HCT116 (cell line): ENCODE data around the gene ASS1. TPM values are rescaled to one million over a fixed set of nuclear protein-coding genes. Genes with fewer than 3 reads are reported as not detected.
"Not testable (repeated sequence)": the region's sequence is repeated elsewhere in the genome, so short reads cannot be mapped to it uniquely, and the experiment has no call there.

Source experiments
- ATAC-seq: fragments of 200-7000 bp; cut with Tn5 transposase; 2 replicates; pipeline ENCODE4 v1.9.1; 2020; ENCODE audit warnings: mild to moderate bottlenecking, moderate library complexity
- BruUV-seq: library from RNA; stranded (reverse); fragments of 400-500 nt; replicated peaks from 2 replicates; lab custom pipeline; 2021; lab: Mats Ljungman, UMichigan
- CTCF ChIA-PET: fragments of 300-600 bp; sonication (Branson Sonifier 250); formaldehyde crosslinking; loops from one replicate; lab custom pipeline; 2021; ENCODE audit warnings: antibody characterized with exemption; lab: Charles Lee
- POLR2A ChIA-PET: fragments of 300-600, 350-600 bp; sonication (Branson Sonifier 250); formaldehyde crosslinking; loops from one replicate; lab custom pipeline; 2021; ENCODE audit warnings: antibody characterized with exemption; lab: Charles Lee
- RAD21 ChIA-PET, 2 experiments: fragments of 300-600 bp; sonication (Branson Sonifier 250); formaldehyde crosslinking; loops; one replicate each; lab custom pipeline; 2023; ENCODE audit warnings: low total read pairs in 2 of 2; ENCODE audit not compliant: uncharacterized antibody in 2 of 2, unreplicated experiment in 2 of 2, low non-redundant PET in 1 of 2; lab: Charles Lee
- DNase-seq: peaks from one replicate; pipeline ENCODE4 v3.0.0-alpha.2; 2010; ENCODE audit warnings: low read depth, low spot score
- H2AFZ ChIP-seq: fragments of 200-600 bp; shearing (Covaris generic), sonication (generic); 2 replicates; pipeline ENCODE4 v1.6.1; 2017; ENCODE audit warnings: low read depth, mixed run types, mixed read lengths, antibody characterized with exemption, low read length; ENCODE audit not compliant: poor library complexity, severe bottlenecking
- H3K27ac ChIP-seq: 2 replicates; pipeline ENCODE4 v1.5.1; 2012; ENCODE audit warnings: low read depth, low read length
- H3K27me3 ChIP-seq: fragments of 200-600 bp; sonication (generic); 2 replicates; pipeline ENCODE4 v1.6.1; 2016; ENCODE audit warnings: mixed run types, low read length, mixed read lengths; ENCODE audit not compliant: insufficient read depth
- H3K36me3 ChIP-seq, 2 experiments: fragments of 200-500 bp in 1 of 2; fragments of 200-600 bp in 1 of 2; sonication (Bioruptor generic) in 1 of 2; sonication (generic) in 1 of 2; 2 replicates each; pipeline versions ENCODE4 v1.5.1 to v1.6.1; 2014 to 2016; ENCODE audit warnings: low read length in 2 of 2, inconsistent platforms in 1 of 2, mixed read lengths in 1 of 2, mixed run types in 1 of 2; ENCODE audit not compliant: insufficient read depth in 2 of 2, control insufficient read depth in 1 of 2
- H3K4me1 ChIP-seq, 2 experiments: fragments of 200-600 bp in 1 of 2; sonication (generic) in 1 of 2; 2 replicates each; pipeline versions ENCODE4 v1.5.1 to v1.6.1; 2012 to 2017; ENCODE audit warnings: low read length in 2 of 2, inconsistent platforms in 1 of 2, mild to moderate bottlenecking in 1 of 2, mixed read lengths in 1 of 2, mixed run types in 1 of 2, moderate library complexity in 1 of 2; ENCODE audit not compliant: insufficient read depth in 2 of 2, control insufficient read depth in 1 of 2
- H3K4me2 ChIP-seq: fragments of 200-600 bp; sonication (generic); 2 replicates; pipeline ENCODE4 v1.6.1; 2017; ENCODE audit warnings: mixed run types, low read length, mixed read lengths
- H3K4me3 ChIP-seq, 2 experiments: fragments of 200-600 bp in 1 of 2; sonication (generic) in 1 of 2; replicated peaks in 1 of 2; 2 replicates each; pipeline ENCODE4 v1.5.1; 2011 to 2016; ENCODE audit warnings: low read length in 2 of 2, control low read depth in 1 of 2, low read depth in 1 of 2, mild to moderate bottlenecking in 1 of 2, mixed read lengths in 1 of 2, mixed run types in 1 of 2
- H3K79me2 ChIP-seq: fragments of 200-600 bp; sonication (generic); 2 replicates; pipeline ENCODE4 v1.6.1; 2017; ENCODE audit warnings: mild to moderate bottlenecking, mixed run types, low read length, moderate library complexity, mixed read lengths; ENCODE audit not compliant: insufficient read depth
- H3K9ac ChIP-seq: fragments of 200-600 bp; sonication (generic); 2 replicates; pipeline ENCODE4 v1.6.1; 2016; ENCODE audit warnings: low read length, mixed read lengths
- H3K9me2 ChIP-seq: fragments of 200-600 bp; sonication (generic), shearing (Covaris generic); 2 replicates; pipeline ENCODE4 v1.6.1; 2017; ENCODE audit warnings: mixed run types, mild to moderate bottlenecking, moderate library complexity; ENCODE audit not compliant: insufficient read depth
- H3K9me3 ChIP-seq, 2 experiments: fragments of 200-500 bp in 1 of 2; fragments of 200-600 bp in 1 of 2; sonication (Bioruptor generic) in 1 of 2; sonication (generic) in 1 of 2; 2 replicates each; pipeline ENCODE4 v1.6.1; 2014 to 2017; ENCODE audit warnings: low read length in 2 of 2, mixed read lengths in 2 of 2, inconsistent platforms in 1 of 2, low read depth in 1 of 2, mild to moderate bottlenecking in 1 of 2, mixed run types in 1 of 2, moderate library complexity in 1 of 2; ENCODE audit not compliant: control insufficient read depth in 1 of 2, insufficient read depth in 1 of 2
- H4K20me1 ChIP-seq: fragments of 200-600 bp; sonication (generic), shearing (Covaris generic); 2 replicates; pipeline ENCODE4 v1.6.1; 2017; ENCODE audit warnings: mixed run types, mild to moderate bottlenecking, moderate library complexity; ENCODE audit not compliant: insufficient read depth
- CBX3 ChIP-seq: IDR thresholded peaks from 2 replicates; pipeline ENCODE4 v1.6.1; 2012; ENCODE audit warnings: low read depth
- CEBPB ChIP-seq: IDR thresholded peaks from 2 replicates; pipeline ENCODE4 v1.6.1; 2012; ENCODE audit warnings: low read depth
- EGR1 ChIP-seq: IDR thresholded peaks from 2 replicates; pipeline ENCODE4 v1.6.1; 2012; ENCODE audit warnings: low read depth
- ELF1 ChIP-seq: IDR thresholded peaks from 2 replicates; pipeline ENCODE4 v1.6.1; 2012; ENCODE audit warnings: low read depth, borderline replicate concordance
- EZH2 ChIP-seq: fragments of 200-600 bp; sonication (generic); IDR thresholded peaks from 2 replicates; pipeline ENCODE4 v1.6.1; 2017; ENCODE audit warnings: antibody characterized with exemption, mixed run types
- JUND ChIP-seq: IDR thresholded peaks from 2 replicates; pipeline ENCODE4 v1.6.1; 2012
- POLR2AphosphoS5 ChIP-seq: IDR thresholded peaks from 2 replicates; pipeline ENCODE4 v1.6.1; 2011; ENCODE audit warnings: mild to moderate bottlenecking, low read depth, low read length, moderate library complexity
- RAD21 ChIP-seq: IDR thresholded peaks from 2 replicates; pipeline ENCODE4 v1.6.1; 2012; ENCODE audit warnings: low read depth, mild to moderate bottlenecking
- TCF7L2 ChIP-seq: IDR thresholded peaks from 2 replicates; pipeline ENCODE4 v1.7.0; 2011; ENCODE audit warnings: borderline replicate concordance, inconsistent platforms; ENCODE audit not compliant: insufficient read depth, insufficient read length; ENCODE audit errors: extremely low read depth
- YY1 ChIP-seq: IDR thresholded peaks from 2 replicates; pipeline ENCODE4 v1.6.1; 2011; ENCODE audit warnings: low read length, low read depth, moderate library complexity, mild to moderate bottlenecking; ENCODE audit not compliant: insufficient replicate concordance; ENCODE audit errors: extremely low read depth
- ZFX ChIP-seq: fragments of 450-650 bp; IDR thresholded peaks from 2 replicates; pipeline ENCODE4 v1.6.1; 2017
- intact Hi-C: fragments of 100-400 bp; cut with micrococcal nuclease; formaldehyde crosslinking; loops from 2 replicates; pipeline ENCODE4 v1.10.0; 2022
- total RNA-seq: library from RNA; stranded (reverse); gene quantifications from one replicate; pipeline ENCODE4 v1.2.1, GENCODE V29; 2021; ENCODE audit not compliant: unreplicated experiment
- TF ChIP-seq, protein P1 (sequence below), 3 experiments: fragments of 200-600 bp in 1 of 3; sonication (generic) in 1 of 3; IDR thresholded peaks in 2 of 3; conservative IDR thresholded peaks in 1 of 3; 2 replicates each; pipeline ENCODE4 v1.5.1; 2012 to 2017; ENCODE audit warnings: low read depth in 2 of 3, low read length in 2 of 3, antibody characterized with exemption in 1 of 3, borderline replicate concordance in 1 of 3, control low read depth in 1 of 3, mild to moderate bottlenecking in 1 of 3, mixed read lengths in 1 of 3, mixed run types in 1 of 3, moderate library complexity in 1 of 3; ENCODE audit not compliant: insufficient read depth in 1 of 3
- TF ChIP-seq, protein P2 (sequence below): IDR thresholded peaks from 2 replicates; pipeline ENCODE4 v1.6.1; 2012
- TF ChIP-seq, protein P3 (sequence below): IDR thresholded peaks from 2 replicates; pipeline ENCODE4 v1.6.1; 2012; ENCODE audit warnings: low read depth

Gene ASS1
- total RNA-seq, 1 experiment from 2014 or later: 92.6 TPM

DNA sequence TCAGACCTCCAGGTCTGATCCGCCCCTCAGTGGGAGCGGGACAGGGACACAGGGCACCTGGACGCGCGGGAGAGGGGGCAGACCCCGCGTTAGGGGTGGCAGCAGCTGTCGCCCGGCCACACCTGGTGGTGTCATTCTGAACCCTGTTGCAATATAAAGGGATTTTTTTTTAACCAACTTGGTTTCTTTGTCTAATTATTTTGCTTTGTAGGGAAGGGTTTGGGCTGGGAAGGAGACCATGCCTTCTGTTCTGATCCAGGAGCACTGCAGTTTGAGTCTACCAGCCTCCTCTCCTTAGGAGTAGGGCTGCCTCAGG lies 10.9 kb upstream of the ASS1 start:
- Histone ChIP-seq H3K9ac (no peak overlapping the region), H3K4me2 (no peak overlapping the region), H3K27me3 (no peaks in the 10 kb centered on the region), H3K4me1 (no peaks in the 10 kb centered on the region), H2AFZ (no peak overlapping the region), H3K36me3 (no peaks in the 10 kb centered on the region), H3K4me3 (no peak overlapping the region), H3K79me2 (no peaks in the 10 kb centered on the region), H3K9me2 (no peaks in the 10 kb centered on the region)
- no peak for DNase-seq
- RAD21 ChIA-PET: no interaction called here
- POLR2A ChIA-PET: no interaction called here
- ATAC-seq: no peak
- TF ChIP-seq RAD21 (no peak), JUND (no peak), YY1 (no peak), EGR1 (no peak), ZFX (no peak), ELF1 (no peak), CEBPB (no peak), POLR2AphosphoS5 (no peak), EZH2 (no peak), CBX3 (no peak), TCF7L2 (no peak)
- TF ChIP-seq, protein P1, sequence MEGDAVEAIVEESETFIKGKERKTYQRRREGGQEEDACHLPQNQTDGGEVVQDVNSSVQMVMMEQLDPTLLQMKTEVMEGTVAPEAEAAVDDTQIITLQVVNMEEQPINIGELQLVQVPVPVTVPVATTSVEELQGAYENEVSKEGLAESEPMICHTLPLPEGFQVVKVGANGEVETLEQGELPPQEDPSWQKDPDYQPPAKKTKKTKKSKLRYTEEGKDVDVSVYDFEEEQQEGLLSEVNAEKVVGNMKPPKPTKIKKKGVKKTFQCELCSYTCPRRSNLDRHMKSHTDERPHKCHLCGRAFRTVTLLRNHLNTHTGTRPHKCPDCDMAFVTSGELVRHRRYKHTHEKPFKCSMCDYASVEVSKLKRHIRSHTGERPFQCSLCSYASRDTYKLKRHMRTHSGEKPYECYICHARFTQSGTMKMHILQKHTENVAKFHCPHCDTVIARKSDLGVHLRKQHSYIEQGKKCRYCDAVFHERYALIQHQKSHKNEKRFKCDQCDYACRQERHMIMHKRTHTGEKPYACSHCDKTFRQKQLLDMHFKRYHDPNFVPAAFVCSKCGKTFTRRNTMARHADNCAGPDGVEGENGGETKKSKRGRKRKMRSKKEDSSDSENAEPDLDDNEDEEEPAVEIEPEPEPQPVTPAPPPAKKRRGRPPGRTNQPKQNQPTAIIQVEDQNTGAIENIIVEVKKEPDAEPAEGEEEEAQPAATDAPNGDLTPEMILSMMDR (IDR thresholded peaks at IDR 0.05 in 2 of 3, conservative IDR thresholded peaks at IDR 0.05 in 1 of 3; ENCODE audit: borderline replicate concordance in 1 of 3, insufficient read depth in 1 of 3, low read depth in 2 of 3, low read length in 2 of 3): no peak
- TF ChIP-seq, protein P2, sequence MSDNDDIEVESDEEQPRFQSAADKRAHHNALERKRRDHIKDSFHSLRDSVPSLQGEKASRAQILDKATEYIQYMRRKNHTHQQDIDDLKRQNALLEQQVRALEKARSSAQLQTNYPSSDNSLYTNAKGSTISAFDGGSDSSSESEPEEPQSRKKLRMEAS: no peak
- TF ChIP-seq, protein P3, sequence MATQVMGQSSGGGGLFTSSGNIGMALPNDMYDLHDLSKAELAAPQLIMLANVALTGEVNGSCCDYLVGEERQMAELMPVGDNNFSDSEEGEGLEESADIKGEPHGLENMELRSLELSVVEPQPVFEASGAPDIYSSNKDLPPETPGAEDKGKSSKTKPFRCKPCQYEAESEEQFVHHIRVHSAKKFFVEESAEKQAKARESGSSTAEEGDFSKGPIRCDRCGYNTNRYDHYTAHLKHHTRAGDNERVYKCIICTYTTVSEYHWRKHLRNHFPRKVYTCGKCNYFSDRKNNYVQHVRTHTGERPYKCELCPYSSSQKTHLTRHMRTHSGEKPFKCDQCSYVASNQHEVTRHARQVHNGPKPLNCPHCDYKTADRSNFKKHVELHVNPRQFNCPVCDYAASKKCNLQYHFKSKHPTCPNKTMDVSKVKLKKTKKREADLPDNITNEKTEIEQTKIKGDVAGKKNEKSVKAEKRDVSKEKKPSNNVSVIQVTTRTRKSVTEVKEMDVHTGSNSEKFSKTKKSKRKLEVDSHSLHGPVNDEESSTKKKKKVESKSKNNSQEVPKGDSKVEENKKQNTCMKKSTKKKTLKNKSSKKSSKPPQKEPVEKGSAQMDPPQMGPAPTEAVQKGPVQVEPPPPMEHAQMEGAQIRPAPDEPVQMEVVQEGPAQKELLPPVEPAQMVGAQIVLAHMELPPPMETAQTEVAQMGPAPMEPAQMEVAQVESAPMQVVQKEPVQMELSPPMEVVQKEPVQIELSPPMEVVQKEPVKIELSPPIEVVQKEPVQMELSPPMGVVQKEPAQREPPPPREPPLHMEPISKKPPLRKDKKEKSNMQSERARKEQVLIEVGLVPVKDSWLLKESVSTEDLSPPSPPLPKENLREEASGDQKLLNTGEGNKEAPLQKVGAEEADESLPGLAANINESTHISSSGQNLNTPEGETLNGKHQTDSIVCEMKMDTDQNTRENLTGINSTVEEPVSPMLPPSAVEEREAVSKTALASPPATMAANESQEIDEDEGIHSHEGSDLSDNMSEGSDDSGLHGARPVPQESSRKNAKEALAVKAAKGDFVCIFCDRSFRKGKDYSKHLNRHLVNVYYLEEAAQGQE: no peak
- TF ChIP-seq, all 23 proteins: peak for 0
- intact Hi-C loops: no loop called here
- H4K20me1 ChIP-seq: no peaks in the 10 kb centered on the region
- no peak overlapping the region for H3K27ac ChIP-seq
- no peaks in the 10 kb centered on the region for H3K9me3 ChIP-seq
- BruUV-seq: no TSS peak
- CTCF ChIA-PET: no interaction called here

DNA sequence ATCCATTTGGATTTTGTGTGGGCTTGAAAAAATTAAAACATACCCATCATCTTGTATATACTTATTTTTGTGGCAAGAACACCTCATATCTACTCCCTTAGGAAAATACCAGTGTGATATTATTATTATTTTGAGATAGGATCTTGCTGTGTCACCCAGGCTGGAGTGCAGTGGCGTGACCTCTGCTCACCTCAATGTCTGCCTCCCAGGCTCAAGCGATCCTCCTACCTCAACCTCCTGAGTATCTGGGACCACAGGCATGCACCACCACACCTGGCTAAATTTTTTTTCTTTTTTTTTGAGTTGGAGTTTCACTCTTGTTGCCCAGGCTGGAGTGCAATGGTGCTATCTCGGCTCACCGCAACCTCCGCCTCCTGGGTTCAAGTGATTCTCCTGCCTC lies 10.1 kb upstream of the ASS1 start:
- H3K27ac ChIP-seq, H3K9ac ChIP-seq, H2AFZ ChIP-seq, POLR2A ChIA-PET, intact Hi-C loops, H3K79me2 ChIP-seq, RAD21 ChIA-PET, H3K4me2 ChIP-seq, H3K9me3 ChIP-seq, H3K36me3 ChIP-seq, H3K27me3 ChIP-seq, CTCF ChIA-PET, BruUV-seq, H3K4me3 ChIP-seq, H3K4me1 ChIP-seq, H4K20me1 ChIP-seq, ATAC-seq, H3K9me2 ChIP-seq, DNase-seq: not testable (repeated sequence)
